NCI-H345 treated with DMSO at 0.1 percent for 48 hours (cell line): Measurements from ENCODE around the gene ARHGEF37.
"Not testable (repeated sequence)": the region's sequence is repeated elsewhere in the genome, so short reads cannot be mapped to it uniquely, and the experiment has no call there.

ENCODE experiments used
- DNase-seq: peaks from one replicate; lab custom pipeline; 2025; ENCODE audit not compliant: unreplicated experiment; lab: John Stamatoyannopoulos, UW

The ARHGEF37 gene

GRCh38 chr5:149581192-149581861 is at the start of gene ARHGEF37:
TSS of gene ARHGEF37 (plus strand) at chr5:149581498. CDS start at chr5:149597770, 16,272 bp downstream.
- peak; percentile 62 for DNase-seq

- DNase-seq, result no peak
Observed at GRCh38 chr5:149532413-149532812, 48.9 kb upstream of the ARHGEF37 start.

- DNase-seq, result not testable (repeated sequence)
Observed at GRCh38 chr5:149535787-149536186, 45.5 kb upstream of the ARHGEF37 start.

- DNase-seq, result no peak
Observed at GRCh38 chr5:149537374-149537975, 43.8 kb upstream of the ARHGEF37 start.

- DNase-seq, result no peak
Observed at GRCh38 chr5:149540089-149540488, 41.2 kb upstream of the ARHGEF37 start.

GRCh38 chr5:149541893-149542292 is 39.4 kb upstream of the ARHGEF37 start:
- DNase-seq, result no peak

- DNase-seq, result no peak
Observed at GRCh38 chr5:149543361-149544027, 37.8 kb upstream of the ARHGEF37 start.

GRCh38 chr5:149544028-149544420 is 37.3 kb upstream of the ARHGEF37 start:
- no peak for DNase-seq

- DNase-seq, result no peak
Observed at GRCh38 chr5:149545327-149545726, 36.0 kb upstream of the ARHGEF37 start.

GRCh38 chr5:149546974-149547373 is 34.3 kb upstream of the ARHGEF37 start:
- DNase-seq, result no peak

- peak; percentile 8 for DNase-seq
Observed at GRCh38 chr5:149549461-149550267, 31.6 kb upstream of the ARHGEF37 start.

GRCh38 chr5:149550268-149550583 is 31.1 kb upstream of the ARHGEF37 start:
- no peak for DNase-seq

- DNase-seq, result no peak
Observed at GRCh38 chr5:149550594-149551226, 30.6 kb upstream of the ARHGEF37 start.

- peak; percentile 97 for DNase-seq
Observed at GRCh38 chr5:149551227-149552037, 29.9 kb upstream of the ARHGEF37 start, which contains the start of gene CSNK1A1. TSS of gene CSNK1A1 (minus strand) at chr5:149551439. CDS start at chr5:149550964, 475 bp downstream.

GRCh38 chr5:149552038-149552494 is 29.2 kb upstream of the ARHGEF37 start:
- no peak for DNase-seq

- DNase-seq, result no peak
Observed at GRCh38 chr5:149552553-149553160, 28.6 kb upstream of the ARHGEF37 start.

GRCh38 chr5:149559706-149560105 is 21.6 kb upstream of the ARHGEF37 start:
- DNase-seq, result no peak

- DNase-seq, result no peak
Observed at GRCh38 chr5:149561848-149562247, 19.4 kb upstream of the ARHGEF37 start.

GRCh38 chr5:149563466-149563865 is 17.8 kb upstream of the ARHGEF37 start:
- no peak for DNase-seq
